ENCODE results near the gene PERM1.
A peak's percentile ranks its signal among the peaks of the same experiment; 100 is the strongest.

PERM1 gene

GRCh38 chr1:966135-966703 is 15.7 kb downstream of the PERM1 start, which contains the start of gene PLEKHN1:
Gene PLEKHN1, plus strand, starts transcription at chr1:966482. Its CDS starts 50 bp downstream, at chr1:966532.
- no peak for DNase-seq

- DNase-seq = no peak
Observed at GRCh38 chr1:965526-966134, 16.3 kb downstream of the PERM1 start.

GRCh38 chr1:964691-965525 is 17.0 kb downstream of the PERM1 start:
- DNase-seq = no peak

GRCh38 chr1:963746-964525 is 18.0 kb downstream of the PERM1 start:
- DNase-seq = no peak

GRCh38 chr1:963301-963651 is 18.6 kb downstream of the PERM1 start:
- no peak for DNase-seq

GRCh38 chr1:962381-963300 is 19.3 kb downstream of the PERM1 start:
- no peak for DNase-seq

GRCh38 chr1:961132-961669 is 20.7 kb downstream of the PERM1 start:
- no peak for DNase-seq

GRCh38 chr1:960363-961131 is 21.3 kb downstream of the PERM1 start, which contains the start of gene KLHL17:
Gene KLHL17, plus strand, starts transcription at chr1:960584. Its CDS starts 110 bp downstream, at chr1:960694.
- peak in 43 of 56 donors; percentile 4 to 77 (median 31) for DNase-seq

GRCh38 chr1:959731-960362 is 22.0 kb downstream of the PERM1 start:
- no peak for DNase-seq

GRCh38 chr1:958823-959730 is 22.8 kb downstream of the PERM1 start, which contains the start of gene NOC2L:
Gene NOC2L, minus strand, starts transcription at chr1:959256. Its CDS starts 16 bp downstream, at chr1:959240.
- peak; percentile 35 to 97 (median 86) for DNase-seq

- DNase-seq = no peak
Observed at GRCh38 chr1:956636-957035, 25.3 kb downstream of the PERM1 start.

- DNase-seq = no peak
Observed at GRCh38 chr1:955474-955873, 26.4 kb downstream of the PERM1 start.

GRCh38 chr1:954927-955326 is 27.0 kb downstream of the PERM1 start:
- no peak for DNase-seq

- no peak for DNase-seq
Observed at GRCh38 chr1:953524-954320, 28.2 kb downstream of the PERM1 start.

GRCh38 chr1:952603-953002 is 29.3 kb downstream of the PERM1 start:
- no peak for DNase-seq

- no peak for DNase-seq
Observed at GRCh38 chr1:952201-952600, 29.7 kb downstream of the PERM1 start.

- DNase-seq = no peak
Observed at GRCh38 chr1:951364-951763, 30.5 kb downstream of the PERM1 start.
